Glutamatergic neuron (in vitro differentiated cells): Measurements from ENCODE around the gene MYBBP1A. TPM values are rescaled to one million over a fixed set of nuclear protein-coding genes. Genes with fewer than 3 reads are reported as not detected.

Experiments used
- DNase-seq: peaks from one replicate; pipeline ENCODE4 v3.0.0; 2022
- H3K27ac Mint-ChIP-seq: one replicate; pipeline ENCODE4 v1.8.0; 2020; ENCODE audit warnings: mild to moderate bottlenecking, mixed read lengths, inconsistent platforms; ENCODE audit not compliant: unreplicated experiment
- H3K27me3 Mint-ChIP-seq: one replicate; pipeline ENCODE4 v1.8.0; 2020; ENCODE audit warnings: mild to moderate bottlenecking, moderate library complexity, mixed read lengths, inconsistent platforms; ENCODE audit not compliant: unreplicated experiment
- H3K36me3 Mint-ChIP-seq: one replicate; pipeline ENCODE4 v1.8.0; 2020; ENCODE audit warnings: mild to moderate bottlenecking, mixed read lengths, inconsistent platforms; ENCODE audit not compliant: unreplicated experiment
- H3K4me1 Mint-ChIP-seq: one replicate; pipeline ENCODE4 v1.8.0; 2020; ENCODE audit warnings: mild to moderate bottlenecking, low read depth, mixed read lengths, inconsistent platforms; ENCODE audit not compliant: unreplicated experiment
- H3K4me3 Mint-ChIP-seq: one replicate; pipeline ENCODE4 v1.8.0; 2020; ENCODE audit warnings: mild to moderate bottlenecking, mixed read lengths, inconsistent platforms; ENCODE audit not compliant: unreplicated experiment
- H3K9me3 Mint-ChIP-seq: one replicate; pipeline ENCODE4 v1.8.0; 2020; ENCODE audit warnings: mild to moderate bottlenecking, moderate library complexity, mixed read lengths, inconsistent platforms; ENCODE audit not compliant: unreplicated experiment
- CTCF ChIP-seq: fragments of 200-600 bp; sonication (generic); IDR thresholded peaks from one replicate; pipeline ENCODE4 v1.5.0; 2021; ENCODE audit not compliant: partially characterized antibody, unreplicated experiment
- total RNA-seq: library from RNA; stranded (reverse); fragmentation: NEBNext Ultra II Directional; extraction: Animal tissue kit (Norgen Biotek cat#: 25700); gene quantifications from one replicate; pipeline ENCODE4 v1.2.1, GENCODE V29; 2021; ENCODE audit not compliant: unreplicated experiment

The MYBBP1A gene
- total RNA-seq, 1 donor from 2014 or later: 44.8 TPM

DNA sequence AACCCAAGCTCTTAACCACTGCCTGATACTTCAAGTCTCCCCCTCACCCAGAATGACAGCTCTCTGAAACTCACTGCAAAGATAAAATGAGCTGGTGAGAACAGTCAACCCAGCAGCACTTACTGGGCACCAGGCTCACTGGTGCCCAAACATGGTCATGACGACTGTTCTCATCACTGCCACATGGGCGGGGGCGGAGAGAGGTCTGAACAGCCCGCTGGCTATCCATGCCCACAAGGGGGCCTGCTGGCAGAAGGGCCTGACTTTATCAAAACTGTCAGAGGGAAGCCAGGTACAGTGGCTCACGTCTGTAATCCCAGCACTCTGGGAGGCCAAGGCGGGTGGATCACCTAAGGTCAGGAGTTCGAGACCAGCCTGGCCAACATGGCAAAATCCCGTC, 4.0 kb downstream of the MYBBP1A start:
- Mint-ChIP-seq H3K9me3 (no peaks in the 10 kb centered on the region), H3K36me3 (no peaks in the 10 kb centered on the region), H3K27ac (no peak overlapping the region), H3K4me1 (peaks cover 8% of the 10 kb centered on the region), H3K4me3 (no peak overlapping the region), H3K27me3 (peaks cover 5% of the 10 kb centered on the region)
- TF ChIP-seq CTCF: no peak
- no peak for DNase-seq

- Mint-ChIP-seq H3K36me3 (no peaks in the 10 kb centered on the region), H3K9me3 (no peaks in the 10 kb centered on the region), H3K4me1 (peaks cover 2% of the 10 kb centered on the region), H3K27me3 (peaks cover 2% of the 10 kb centered on the region), H3K27ac (no peak overlapping the region), H3K4me3 (no peak overlapping the region)
- TF ChIP-seq CTCF: no peak
- DNase-seq: no peak
Observed at GRCh38 chr17:4550534-4551039, 4.6 kb downstream of the MYBBP1A start.

- TF ChIP-seq CTCF: no peak
- no peaks in the 10 kb centered on the region for H3K9me3 Mint-ChIP-seq
- H3K36me3 Mint-ChIP-seq: no peaks in the 10 kb centered on the region
- peaks cover 3% of the 10 kb centered on the region for H3K4me1 Mint-ChIP-seq
- H3K27me3 Mint-ChIP-seq: no peaks in the 10 kb centered on the region
- no peak for DNase-seq
- H3K4me3 Mint-ChIP-seq: no peak overlapping the region
- no peak overlapping the region for H3K27ac Mint-ChIP-seq
Observed at GRCh38 chr17:4549781-4550533, 5.2 kb downstream of the MYBBP1A start.

GRCh38 chr17:4548721-4549531, 6.3 kb downstream of the MYBBP1A start:
- no peak for TF ChIP-seq CTCF
- no peaks in the 10 kb centered on the region for H3K9me3 Mint-ChIP-seq
- H3K27me3 Mint-ChIP-seq: no peaks in the 10 kb centered on the region
- H3K4me3 Mint-ChIP-seq: no peak overlapping the region
- H3K36me3 Mint-ChIP-seq: no peaks in the 10 kb centered on the region
- H3K27ac Mint-ChIP-seq: no peak overlapping the region
- H3K4me1 Mint-ChIP-seq: peaks cover 3% of the 10 kb centered on the region
- DNase-seq: no peak

DNA sequence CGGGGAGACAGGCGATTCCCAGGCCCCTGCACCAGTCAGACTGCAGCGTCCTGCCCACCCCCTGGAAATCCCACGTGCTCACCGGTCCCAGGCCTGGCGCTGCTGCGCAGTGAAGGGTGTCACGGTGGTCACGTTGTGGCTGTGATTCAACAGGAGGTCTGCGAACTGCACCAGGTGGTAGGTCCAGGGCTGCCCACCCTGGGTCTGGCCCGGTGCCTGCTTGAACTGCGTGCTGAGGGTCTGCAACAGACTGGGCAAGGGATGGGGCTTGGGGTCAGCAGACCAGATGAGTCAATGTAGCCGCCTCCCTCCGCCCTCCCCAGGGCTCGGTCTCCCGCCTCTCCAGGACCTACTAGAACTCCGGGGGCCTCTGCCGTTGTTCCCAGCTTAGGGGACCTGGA, 7.1 kb downstream of the MYBBP1A start:
- H3K4me1 Mint-ChIP-seq: peaks cover 3% of the 10 kb centered on the region
- no peaks in the 10 kb centered on the region for H3K27me3 Mint-ChIP-seq
- H3K9me3 Mint-ChIP-seq: no peaks in the 10 kb centered on the region
- no peaks in the 10 kb centered on the region for H3K36me3 Mint-ChIP-seq
- TF ChIP-seq CTCF: no peak
- no peak overlapping the region for H3K4me3 Mint-ChIP-seq
- no peak for DNase-seq
- no peak overlapping the region for H3K27ac Mint-ChIP-seq
